ENCODE results near the gene BBS9.

Gene BBS9

GRCh38 chr7:33118383-33118782 lies 11.0 kb upstream of the BBS9 start:
- H3K9me3 ChIP-seq: peaks cover 13% of the 10 kb centered on the region; the same call in 1 of the 2 replicates
- no peak overlapping the region for H3K4me3 ChIP-seq
- H3K27me3 ChIP-seq: no peaks in the 10 kb centered on the region
- no peak overlapping the region for H3K27ac ChIP-seq
- no peak for TF ChIP-seq Cebpa-rat (IDR thresholded peaks at IDR 0.05)
- no peaks in the 10 kb centered on the region for H4K20me1 ChIP-seq
- H3K9ac ChIP-seq: no peak overlapping the region
- H3K36me3 ChIP-seq: no peaks in the 10 kb centered on the region
- no peak overlapping the region for H3K4me2 ChIP-seq
- no peaks in the 10 kb centered on the region for H3K4me1 ChIP-seq

DNA sequence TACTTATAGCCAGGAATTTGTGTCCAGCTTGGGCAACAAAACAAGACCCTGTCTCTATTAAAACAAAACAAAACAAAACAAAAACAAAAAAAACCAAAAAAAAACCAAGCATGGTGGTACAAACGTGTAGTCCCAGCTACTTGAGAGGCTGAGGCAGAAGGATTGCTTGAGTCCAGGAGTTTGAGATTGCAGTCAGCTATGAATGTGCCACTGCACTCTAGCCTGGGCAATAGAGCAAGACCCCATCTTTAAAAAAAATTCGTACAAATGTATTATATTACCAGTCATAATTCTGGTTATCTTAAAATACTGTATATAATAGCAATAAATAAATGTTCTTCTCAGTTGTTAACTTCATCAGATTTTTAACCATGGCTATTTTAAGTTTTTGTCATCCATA lies 2.3 kb upstream of the BBS9 start:
- Histone ChIP-seq H3K27ac (no peak overlapping the region), H3K9ac (no peak overlapping the region), H4K20me1 (no peaks in the 10 kb centered on the region), H3K4me1 (peaks cover 22% of the 10 kb centered on the region), H3K4me3 (no peak overlapping the region), H3K27me3 (no peaks in the 10 kb centered on the region), H3K9me3 (no peaks in the 10 kb centered on the region), H3K4me2 (no peak overlapping the region), H3K36me3 (no peaks in the 10 kb centered on the region)
- no peak for TF ChIP-seq Cebpa-rat (IDR thresholded peaks at IDR 0.05)

DNA sequence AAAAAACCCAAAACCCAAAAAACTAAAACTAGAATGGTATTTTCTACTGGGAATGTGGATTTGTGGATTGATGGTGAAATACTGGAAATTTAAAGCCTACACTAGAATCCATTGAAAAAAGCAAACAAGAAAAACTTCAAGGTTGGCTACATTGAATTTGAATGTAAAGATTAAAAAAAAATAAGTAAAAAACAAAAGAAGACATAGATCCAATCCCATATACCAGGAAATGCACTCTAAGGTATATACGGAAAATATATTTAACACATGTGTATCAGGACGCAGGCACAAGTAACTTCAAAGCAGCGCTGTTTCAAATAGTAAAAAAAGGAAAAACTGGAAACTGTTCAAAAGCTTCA lies 754 bp upstream of the BBS9 start:
- peak overlapping the region; percentile 60; the same call in 1 of the 2 replicates for H3K27ac ChIP-seq
- no peaks in the 10 kb centered on the region for H3K27me3 ChIP-seq
- H3K4me1 ChIP-seq: peaks cover 22% of the 10 kb centered on the region
- H3K36me3 ChIP-seq: no peaks in the 10 kb centered on the region
- H3K4me3 ChIP-seq: peak overlapping the region; percentile 81
- H3K4me2 ChIP-seq: peak overlapping the region; percentile 75
- no peak for TF ChIP-seq Cebpa-rat (IDR thresholded peaks at IDR 0.05)
- H3K9ac ChIP-seq: peak overlapping the region; percentile 73
- H3K9me3 ChIP-seq: no peaks in the 10 kb centered on the region
- H4K20me1 ChIP-seq: no peaks in the 10 kb centered on the region

- Histone ChIP-seq H3K4me3 (peak overlapping the region; percentile 81), H3K9ac (peak overlapping the region; percentile 73), H3K36me3 (no peaks in the 10 kb centered on the region), H4K20me1 (no peaks in the 10 kb centered on the region), H3K9me3 (peaks cover 9% of the 10 kb centered on the region), H3K27ac (no peak overlapping the region), H3K4me2 (peak overlapping the region; percentile 75), H3K4me1 (peaks cover 22% of the 10 kb centered on the region), H3K27me3 (no peaks in the 10 kb centered on the region)
- TF ChIP-seq Cebpa-rat (IDR thresholded peaks at IDR 0.05): no peak
Observed at GRCh38 chr7:33129806-33130153, 416 bp downstream of the BBS9 start.

DNA sequence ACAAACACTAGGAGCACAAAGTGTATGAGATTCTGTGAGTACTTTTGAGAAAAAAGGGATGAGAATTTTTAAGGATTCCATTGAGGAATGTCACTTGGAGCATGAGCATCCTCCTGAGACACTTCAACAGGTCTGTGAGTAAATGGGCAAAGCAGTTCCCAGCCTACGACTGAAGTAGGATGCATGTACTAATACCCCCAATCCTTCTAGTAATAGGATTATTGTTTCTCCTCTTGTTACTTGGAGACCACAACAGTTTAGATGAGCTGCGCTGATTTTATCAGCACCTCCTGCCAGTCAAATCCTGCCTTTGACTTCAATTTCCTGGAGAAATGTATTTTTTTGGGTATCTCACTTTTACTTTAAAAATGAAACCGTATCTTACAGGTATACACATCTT lies 820 bp downstream of the BBS9 start:
- Histone ChIP-seq H3K9ac (peak overlapping the region; percentile 73), H3K4me3 (peak overlapping the region; percentile 81), H4K20me1 (no peaks in the 10 kb centered on the region), H3K27ac (no peak overlapping the region), H3K36me3 (no peaks in the 10 kb centered on the region), H3K4me1 (peaks cover 22% of the 10 kb centered on the region), H3K4me2 (peak overlapping the region; percentile 75), H3K9me3 (peaks cover 12% of the 10 kb centered on the region), H3K27me3 (no peaks in the 10 kb centered on the region)
- TF ChIP-seq Cebpa-rat (IDR thresholded peaks at IDR 0.05): no peak

DNA sequence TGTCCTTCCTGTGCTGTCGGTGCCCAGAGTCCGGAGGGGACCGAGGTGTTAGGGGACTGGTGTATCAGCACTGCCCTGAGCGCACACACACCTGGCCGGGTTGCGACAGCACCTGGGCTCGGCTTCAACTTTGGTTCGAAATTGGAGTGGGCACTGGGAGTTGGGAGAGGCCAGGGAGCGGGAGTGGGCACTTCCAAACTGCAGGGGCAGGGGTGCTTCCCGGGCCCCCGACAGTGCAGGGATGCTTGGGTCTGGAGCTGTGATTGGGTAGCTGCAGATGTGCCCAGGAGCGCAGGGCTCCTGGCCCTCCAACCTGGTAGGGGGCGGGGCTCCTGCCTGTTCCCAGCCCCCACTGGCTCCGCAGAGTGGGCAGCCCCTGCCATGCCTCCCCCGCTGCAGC lies 7.7 kb downstream of the BBS9 start:
- Histone ChIP-seq H3K27me3 (no peaks in the 10 kb centered on the region), H3K4me3 (no peak overlapping the region), H3K9ac (no peak overlapping the region), H4K20me1 (no peaks in the 10 kb centered on the region), H3K4me1 (no peaks in the 10 kb centered on the region), H3K9me3 (peaks cover 17% of the 10 kb centered on the region), H3K4me2 (no peak overlapping the region), H3K27ac (no peak overlapping the region), H3K36me3 (no peaks in the 10 kb centered on the region)
- no peak for TF ChIP-seq Cebpa-rat (IDR thresholded peaks at IDR 0.05)

DNA sequence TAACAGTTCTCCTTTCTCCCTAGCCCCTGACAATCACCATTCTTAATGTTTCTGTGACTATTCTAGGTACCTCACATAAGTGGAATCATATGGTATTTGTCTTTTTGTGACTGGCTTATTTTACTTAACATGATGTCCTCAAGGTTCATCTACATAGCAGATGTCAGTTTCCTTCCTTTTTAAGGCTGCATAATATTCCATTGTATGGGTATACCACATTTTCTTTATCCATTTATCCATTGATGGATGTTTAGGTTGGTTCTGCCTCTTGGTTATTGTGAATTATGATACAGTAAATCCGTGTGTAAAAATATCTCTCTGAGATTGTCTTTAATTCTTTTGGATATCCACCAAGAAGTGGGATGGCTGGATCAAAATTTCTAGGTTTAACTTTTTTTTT lies 13.2 kb downstream of the BBS9 start:
- TF ChIP-seq Cebpa-rat (IDR thresholded peaks at IDR 0.05): no peak
- Histone ChIP-seq H3K9me3 (peaks cover 13% of the 10 kb centered on the region; the same call in 1 of the 2 replicates), H4K20me1 (no peaks in the 10 kb centered on the region), H3K4me1 (no peaks in the 10 kb centered on the region), H3K27ac (no peak overlapping the region), H3K36me3 (no peaks in the 10 kb centered on the region), H3K4me3 (no peak overlapping the region), H3K27me3 (no peaks in the 10 kb centered on the region), H3K4me2 (no peak overlapping the region), H3K9ac (no peak overlapping the region)

DNA sequence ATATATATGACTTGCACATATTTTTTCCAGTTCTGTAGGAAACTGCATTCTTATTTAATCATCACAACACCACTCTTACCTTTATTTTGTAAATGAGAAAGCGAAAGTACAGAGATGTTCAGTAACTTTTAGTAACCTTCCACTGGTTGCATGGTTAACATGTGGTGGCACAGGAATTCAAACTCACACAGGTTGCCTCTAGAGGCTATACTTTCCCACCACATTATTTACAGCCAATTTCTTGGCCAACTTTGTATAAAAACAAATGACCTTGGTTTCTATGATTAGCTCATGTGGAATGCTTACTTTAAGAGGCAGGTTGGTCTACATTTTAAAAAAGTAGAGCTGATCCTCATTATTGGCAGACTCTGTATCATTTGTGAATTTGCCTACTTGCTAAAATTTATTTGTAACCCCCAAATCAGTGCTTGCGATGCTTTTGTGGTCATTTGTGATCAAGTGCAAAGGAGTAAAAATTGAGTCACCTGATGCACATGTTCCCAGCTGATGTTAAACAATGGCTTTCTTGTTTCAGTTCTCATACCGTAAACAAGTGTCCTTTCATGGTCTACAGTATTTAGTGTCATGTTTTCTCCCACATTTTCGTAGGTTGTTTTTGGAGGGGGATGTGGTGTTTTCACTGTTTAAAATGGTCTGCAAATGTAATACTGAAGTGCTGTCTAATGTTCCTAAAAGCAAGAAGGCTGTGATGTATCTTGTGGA lies 14.8 kb downstream of the BBS9 start:
- no peak for TF ChIP-seq Cebpa-rat (IDR thresholded peaks at IDR 0.05)
- Histone ChIP-seq H4K20me1 (no peaks in the 10 kb centered on the region), H3K9me3 (peaks cover 13% of the 10 kb centered on the region; the same call in 1 of the 2 replicates), H3K4me3 (no peak overlapping the region), H3K9ac (no peak overlapping the region), H3K36me3 (no peaks in the 10 kb centered on the region), H3K4me1 (no peaks in the 10 kb centered on the region), H3K4me2 (no peak overlapping the region), H3K27ac (no peak overlapping the region), H3K27me3 (no peaks in the 10 kb centered on the region)

GRCh38 chr7:33145156-33145555 lies 15.8 kb downstream of the BBS9 start:
- no peak for TF ChIP-seq Cebpa-rat (IDR thresholded peaks at IDR 0.05)
- Histone ChIP-seq H4K20me1 (no peaks in the 10 kb centered on the region), H3K27me3 (no peaks in the 10 kb centered on the region), H3K27ac (no peak overlapping the region), H3K4me2 (no peak overlapping the region), H3K4me1 (no peaks in the 10 kb centered on the region), H3K36me3 (no peaks in the 10 kb centered on the region), H3K9me3 (peaks cover 13% of the 10 kb centered on the region; the same call in 1 of the 2 replicates), H3K4me3 (no peak overlapping the region), H3K9ac (no peak overlapping the region)

DNA sequence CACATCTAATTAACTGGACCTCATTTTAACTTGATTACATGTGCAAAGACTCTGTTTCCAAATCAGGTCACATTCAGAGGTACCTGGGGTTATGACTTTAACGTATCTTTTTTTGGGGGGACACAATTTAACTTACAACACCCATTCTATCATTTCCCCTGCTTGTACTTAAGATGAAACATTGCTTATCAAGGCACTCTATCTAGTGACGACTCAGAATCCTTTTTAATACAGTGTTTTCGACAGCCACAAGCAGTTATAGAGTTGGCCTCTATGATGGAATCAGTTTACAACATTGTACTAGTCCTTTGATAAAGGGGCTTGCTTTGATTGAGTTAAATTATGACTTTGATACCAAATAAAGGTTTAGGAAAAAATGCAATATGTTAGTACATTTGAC lies 22.7 kb downstream of the BBS9 start:
- TF ChIP-seq Cebpa-rat (IDR thresholded peaks at IDR 0.05): no peak
- no peak overlapping the region for H3K9ac ChIP-seq

DNA sequence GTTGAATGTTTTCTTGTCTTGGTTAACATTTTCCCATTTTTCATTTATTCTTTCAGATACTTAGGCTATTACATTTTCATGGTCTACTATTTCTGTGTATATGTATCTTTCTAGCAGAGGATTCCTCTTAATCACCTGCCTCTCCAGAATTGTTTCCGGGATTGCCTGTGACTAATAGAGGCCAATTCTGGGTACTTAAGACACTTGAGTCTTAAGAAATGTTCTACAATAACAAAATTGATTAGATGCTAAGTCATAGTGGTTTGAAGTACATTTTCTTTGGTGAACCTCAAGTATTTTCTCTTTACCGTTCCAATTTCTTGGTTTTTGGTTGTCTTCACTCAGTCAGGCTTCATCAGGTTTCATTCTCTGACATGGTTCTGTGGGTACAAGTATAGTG lies 26.4 kb downstream of the BBS9 start:
- Histone ChIP-seq H3K27ac (no peak overlapping the region), H3K27me3 (no peaks in the 10 kb centered on the region), H3K36me3 (no peaks in the 10 kb centered on the region), H3K4me3 (no peak overlapping the region), H3K9me3 (no peaks in the 10 kb centered on the region), H3K4me1 (no peaks in the 10 kb centered on the region), H4K20me1 (no peaks in the 10 kb centered on the region), H3K9ac (no peak overlapping the region), H3K4me2 (no peak overlapping the region)
- TF ChIP-seq Cebpa-rat (IDR thresholded peaks at IDR 0.05): no peak

More for the DNA sequence above, 22.7 kb downstream of the BBS9 start:
- Histone ChIP-seq H3K36me3 (no peaks in the 10 kb centered on the region), H3K27me3 (no peaks in the 10 kb centered on the region), H3K4me1 (no peaks in the 10 kb centered on the region), H3K4me2 (no peak overlapping the region), H3K27ac (no peak overlapping the region), H3K9me3 (no peaks in the 10 kb centered on the region), H4K20me1 (no peaks in the 10 kb centered on the region), H3K4me3 (no peak overlapping the region)

Data from BLaER1 (cell line).